HL-60 (cell line): Measurements from ENCODE around the gene MYO1A.

Source experiments
- POLR2AphosphoS5 ChIP-seq: IDR thresholded peaks from 2 replicates; pipeline ENCODE4 v1.6.1; 2012; ENCODE audit warnings: low read depth
- SPI1 ChIP-seq: IDR thresholded peaks from 2 replicates; pipeline ENCODE4 v1.6.1; 2012; ENCODE audit warnings: low read depth, mild to moderate bottlenecking, borderline replicate concordance
- TF ChIP-seq, protein P1 (sequence below): IDR thresholded peaks from one replicate; pipeline ENCODE4 v1.5.1; 2011; ENCODE audit warnings: low read length, control low read depth, inconsistent platforms; ENCODE audit not compliant: insufficient read depth

DNA sequence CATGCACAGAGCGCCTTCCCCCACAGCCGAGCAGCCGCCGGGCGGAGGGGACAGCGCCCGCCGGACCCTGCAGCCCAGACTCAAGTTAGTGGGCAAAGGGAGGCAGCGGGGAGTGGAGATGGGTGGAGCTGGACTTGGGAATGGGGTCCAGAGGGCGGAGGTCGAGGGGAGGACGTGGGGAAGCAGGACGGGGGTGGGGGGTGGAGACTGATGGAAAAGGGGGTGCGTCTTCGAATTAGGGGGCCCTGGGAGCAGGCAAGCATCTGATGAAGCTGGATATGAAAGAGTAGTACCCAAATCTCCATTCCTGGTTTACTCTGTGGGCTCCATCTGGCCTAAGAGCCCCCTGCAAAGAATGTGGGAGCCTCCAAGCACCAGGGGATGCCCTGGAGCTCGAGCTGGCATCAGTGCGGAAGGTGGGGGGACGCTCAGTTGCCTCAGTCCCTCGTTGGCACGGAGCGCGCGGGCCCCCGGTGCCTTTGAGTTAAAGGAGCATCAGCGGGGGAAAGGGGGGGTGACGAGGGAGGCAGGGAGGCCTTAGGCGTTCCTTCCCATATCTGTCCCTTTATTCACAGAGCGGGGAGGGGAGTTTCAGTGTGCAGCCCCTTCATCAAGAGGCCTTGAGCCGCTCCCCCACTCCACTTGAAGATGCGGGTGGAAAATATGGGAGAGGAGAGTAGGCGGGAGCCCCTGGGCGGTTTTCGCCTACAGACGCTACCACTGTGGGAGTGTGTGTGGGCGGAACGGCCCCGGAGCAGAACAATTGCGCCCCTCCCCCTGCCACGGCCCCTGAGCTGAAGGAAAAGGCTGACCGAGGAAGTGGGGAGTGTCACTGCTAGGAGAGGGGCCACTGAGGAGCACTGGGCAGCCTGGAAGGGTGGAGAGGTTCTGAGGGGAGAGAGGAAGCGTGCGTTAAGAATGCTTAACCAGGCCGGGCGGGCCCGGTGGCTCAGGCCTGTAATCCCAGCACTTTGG lies 39.6 kb upstream of the MYO1A start:
- TF ChIP-seq, protein P1, sequence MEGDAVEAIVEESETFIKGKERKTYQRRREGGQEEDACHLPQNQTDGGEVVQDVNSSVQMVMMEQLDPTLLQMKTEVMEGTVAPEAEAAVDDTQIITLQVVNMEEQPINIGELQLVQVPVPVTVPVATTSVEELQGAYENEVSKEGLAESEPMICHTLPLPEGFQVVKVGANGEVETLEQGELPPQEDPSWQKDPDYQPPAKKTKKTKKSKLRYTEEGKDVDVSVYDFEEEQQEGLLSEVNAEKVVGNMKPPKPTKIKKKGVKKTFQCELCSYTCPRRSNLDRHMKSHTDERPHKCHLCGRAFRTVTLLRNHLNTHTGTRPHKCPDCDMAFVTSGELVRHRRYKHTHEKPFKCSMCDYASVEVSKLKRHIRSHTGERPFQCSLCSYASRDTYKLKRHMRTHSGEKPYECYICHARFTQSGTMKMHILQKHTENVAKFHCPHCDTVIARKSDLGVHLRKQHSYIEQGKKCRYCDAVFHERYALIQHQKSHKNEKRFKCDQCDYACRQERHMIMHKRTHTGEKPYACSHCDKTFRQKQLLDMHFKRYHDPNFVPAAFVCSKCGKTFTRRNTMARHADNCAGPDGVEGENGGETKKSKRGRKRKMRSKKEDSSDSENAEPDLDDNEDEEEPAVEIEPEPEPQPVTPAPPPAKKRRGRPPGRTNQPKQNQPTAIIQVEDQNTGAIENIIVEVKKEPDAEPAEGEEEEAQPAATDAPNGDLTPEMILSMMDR, result no peak
- peak; percentile 1; the same call in 1 of the 2 replicates for TF ChIP-seq SPI1
- TF ChIP-seq POLR2AphosphoS5, result 0 out of 2 replicates have a peak, but pooled peaks have one; percentile 22
